ENCODE data around the gene FAM199X.

GRCh38 chrX:104137496-104137895 is 28.8 kb upstream of the FAM199X start:
- TF ChIP-seq CTCF (conservative IDR thresholded peaks at IDR 0.05; ENCODE audit: low read depth, low read length) (no peak), EZH2 (IDR thresholded peaks at IDR 0.05; ENCODE audit: borderline replicate concordance, low read depth, low read length, poor library complexity, severe bottlenecking) (no peak)
